H1 (cell line): ENCODE results near the gene TAOK2. TPM values are rescaled to one million over a fixed set of nuclear protein-coding genes. Genes with fewer than 3 reads are reported as not detected.

Experiments used
- BACH1 ChIP-seq: IDR thresholded peaks from 2 replicates; pipeline ENCODE4 v1.6.1; 2012; ENCODE audit warnings: low read length, improper control_type of control experiment
- EP300 ChIP-seq, 2 experiments: IDR thresholded peaks; 1 replicate in 1 of 2; 2 replicates in 1 of 2; pipeline ENCODE4 v1.6.1; 2011 to 2012; ENCODE audit warnings: low read depth in 2 of 2, low read length in 2 of 2, mild to moderate bottlenecking in 2 of 2, borderline replicate concordance in 1 of 2, inconsistent platforms in 1 of 2, moderate library complexity in 1 of 2
- MAFK ChIP-seq: IDR thresholded peaks from 2 replicates; pipeline ENCODE4 v1.6.1; 2012; ENCODE audit warnings: low read depth, mild to moderate bottlenecking, improper control_type of control experiment, low read length
- POU5F1 ChIP-seq: IDR thresholded peaks from 2 replicates; pipeline ENCODE4 v1.6.1; 2011; ENCODE audit warnings: low read depth, mild to moderate bottlenecking, low read length, moderate library complexity
- RXRA ChIP-seq: IDR thresholded peaks from 2 replicates; pipeline ENCODE4 v1.6.1; 2011; ENCODE audit warnings: low read depth, mild to moderate bottlenecking, low read length, moderate library complexity; ENCODE audit not compliant: insufficient read depth
- ZNF274 ChIP-seq: IDR thresholded peaks from 2 replicates; pipeline ENCODE4 v1.7.0; 2012; ENCODE audit warnings: low read length, borderline replicate concordance; ENCODE audit errors: extremely low read depth
- polyA plus RNA-seq, 7 experiments: library from polyadenylated mRNA; depleted of rRNA in 3 of 7; stranded (reverse) in 5 of 7; unstranded in 2 of 7; fragments of >200 nt in 5 of 7; fragments of 200-250 nt in 2 of 7; gene quantifications; 1 replicate in 5 of 7; 2 replicates in 1 of 7; 4 replicates in 1 of 7; pipeline versions ENCODE4 v1.2.1 to v1.2.3, GENCODE V29; 2011 to 2013; ENCODE audit warnings: missing spikeins in 2 of 7, mixed read lengths in 2 of 7
- total RNA-seq: library from RNA; stranded (reverse); fragmentation: NEBNext Ultra II Directional; extraction: Animal tissue kit (Norgen Biotek cat#: 25700); gene quantifications from 2 replicates; pipeline ENCODE4 v1.2.1, GENCODE V29; 2021

TAOK2 gene
- total and polyA plus RNA-seq, 2 of the 8 experiments (the other 6 are each of a cell fraction or from before 2014, with no cell fraction given): 13.5 to 32.6 TPM

- TF ChIP-seq BACH1 (no peak), POU5F1 (no peak), RXRA (no peak), EP300 (IDR thresholded peaks at IDR 0.05; ENCODE audit: borderline replicate concordance in 1 of 2, low read depth in 2 of 2, low read length in 2 of 2) (no peak), ZNF274 (no peak), MAFK (no peak)
These were observed 3.6 kb downstream of the TAOK2 start (continued) for GRCh38 chr16:29977063-29977825.
